ENCODE measurements around the gene CHAF1B. TPM values are rescaled to one million over a fixed set of nuclear protein-coding genes. Genes with fewer than 3 reads are reported as not detected.

CHAF1B gene
- total and polyA plus RNA-seq, 2 of the 8 experiments (the other 6 are each of a cell fraction or from before 2014, with no cell fraction given): 11.8 to 23.1 TPM

DNA sequence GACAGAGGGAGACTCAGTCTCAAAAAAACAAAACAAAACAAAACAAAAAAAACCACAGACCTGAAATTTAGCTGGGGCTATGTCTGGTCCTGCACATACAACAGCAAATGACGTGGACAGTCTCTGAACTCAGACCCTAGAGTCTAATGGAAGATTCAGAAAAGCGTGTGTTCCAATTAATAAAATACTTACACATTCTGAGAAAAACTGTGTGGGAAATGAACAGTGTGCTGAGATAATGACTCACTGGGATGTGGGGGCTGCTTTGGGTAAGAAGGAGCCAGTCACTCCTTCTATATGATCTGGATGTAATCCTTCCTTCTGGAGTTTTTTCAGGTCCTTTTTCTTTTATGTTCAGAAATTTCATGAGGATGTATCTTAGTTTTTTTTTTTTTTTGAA lies 65.3 kb downstream of the CHAF1B start:
- H3K23ac ChIP-seq (ENCODE audit: insufficient read length): no peak overlapping the region
- H2BK120ac ChIP-seq (replicated peaks; ENCODE audit: low read depth, low read length): no peak overlapping the region
- H3K4me3 ChIP-seq (ENCODE audit: extremely low read depth in 1 of 4, insufficient read depth in 2 of 4, low read depth in 3 of 4, low read length in 4 of 4): no peak overlapping the region
- no peaks in the 10 kb centered on the region for H4K20me1 ChIP-seq (replicated peaks in 1 of 2; ENCODE audit: control insufficient read depth in 1 of 2, insufficient read depth in 2 of 2, low read length in 2 of 2)
- H3K9ac ChIP-seq (replicated peaks in 1 of 4; ENCODE audit: extremely low read depth in 1 of 4, low read depth in 3 of 4, low read length in 3 of 4): no peak overlapping the region
- H3K9me3 ChIP-seq (ENCODE audit: insufficient read depth in 2 of 2, low read depth in 1 of 2, low read length in 1 of 2): no peaks in the 10 kb centered on the region
- H3K4me2 ChIP-seq (ENCODE audit: insufficient read depth in 1 of 2, low read depth in 2 of 2, low read length in 2 of 2): no peak overlapping the region
- H3K18ac ChIP-seq (ENCODE audit: extremely low read depth, low read length): no peak overlapping the region
- CTCF ChIA-PET (ENCODE audit: partially characterized antibody): interaction anchor here (0.6 to 1.2 kb wide), 2 partner anchors 27 to 407 kb away, joined by 3 to 5 read pairs; no protein-coding TSS in a partner anchor
- no peak overlapping the region for H3K4ac ChIP-seq (replicated peaks; ENCODE audit: insufficient read length, low read depth, low read length)
- H4K8ac ChIP-seq (ENCODE audit: extremely low read depth, insufficient read depth, low read length): no peak overlapping the region
- H2AK5ac ChIP-seq (ENCODE audit: low read depth, low read length): no peak overlapping the region
- FAIRE-seq: no peak
- H3K79me1 ChIP-seq (ENCODE audit: low read depth, low read length): no peaks in the 10 kb centered on the region
- H2BK12ac ChIP-seq (ENCODE audit: low read depth, low read length): no peak overlapping the region
- H3K4me1 ChIP-seq (replicated peaks in 1 of 4; ENCODE audit: control insufficient read depth in 3 of 4, insufficient read depth in 4 of 4, low read length in 3 of 4): peaks cover 0 to 7% (median 3%) of the 10 kb centered on the region in 4 experiments; a peak in 4 of 7 replicates
- no peak overlapping the region for H2BK15ac ChIP-seq (ENCODE audit: low read length)
- H2BK20ac ChIP-seq (ENCODE audit: low read length): no peak overlapping the region
- H4K5ac ChIP-seq (ENCODE audit: insufficient read length, low read depth, low read length): no peak overlapping the region
- no peak overlapping the region for H3K27ac ChIP-seq (ENCODE audit: low read depth, low read length)
- DNase-seq (ENCODE audit: low read depth in 1 of 2, low spot score in 2 of 2): no peak
- H4K91ac ChIP-seq (replicated peaks; ENCODE audit: insufficient read length, low read length): no peak overlapping the region
- WGBS, 2 experiments (ENCODE audit: extremely low coverage in 1 of 2, insufficient coverage in 1 of 2, insufficient read length in 1 of 2, insufficient replicate concordance in 2 of 2, low coverage in 1 of 2, low lambda C conversion rate in 2 of 2, missing lambda C conversion rate in 1 of 2): 85% methylated on average over 2 of the region's 2 CpGs; no CpG with 5 or more reads in 1 of the 2 experiments
- H3K79me2 ChIP-seq (ENCODE audit: control insufficient read depth in 1 of 2, insufficient read depth in 2 of 2, low read length in 2 of 2): no peaks in the 10 kb centered on the region
- no peak overlapping the region for H2BK5ac ChIP-seq (ENCODE audit: low read depth, low read length)
- no peaks in the 10 kb centered on the region for H3K27me3 ChIP-seq (replicated peaks in 1 of 4; ENCODE audit: control insufficient read depth in 3 of 4, extremely low read depth in 1 of 4, insufficient read depth in 3 of 4, low read length in 3 of 4)
- no peak overlapping the region for H2AFZ ChIP-seq (ENCODE audit: low read length)
- H3K56ac ChIP-seq (replicated peaks; ENCODE audit: insufficient read length, low read depth, low read length): no peak overlapping the region
- POLR2A ChIA-PET (ENCODE audit: partially characterized antibody): interaction anchor here (0.7 kb wide), 1 partner anchor 27 kb away, joined by 4 read pairs; no protein-coding TSS in a partner anchor
- no peak overlapping the region for H3K14ac ChIP-seq (ENCODE audit: insufficient read length)
- H3K36me3 ChIP-seq (ENCODE audit: control insufficient read depth in 2 of 4, insufficient read depth in 4 of 4, low read length in 3 of 4): no peaks in the 10 kb centered on the region
- H3K23me2 ChIP-seq (ENCODE audit: low read depth, low read length): no peaks in the 10 kb centered on the region
- TF ChIP-seq NANOG (IDR thresholded peaks at IDR 0.05; ENCODE audit: insufficient read depth, low read depth, low read length, poor library complexity, severe bottlenecking) (no peak), SP2 (IDR thresholded peaks at IDR 0.05; ENCODE audit: low read length) (no peak), RXRA (IDR thresholded peaks at IDR 0.05; ENCODE audit: insufficient read depth, low read depth, low read length) (no peak), HDAC6 (IDR thresholded peaks at IDR 0.05; ENCODE audit: low read depth, low read length) (no peak), POLR2AphosphoS5 (IDR thresholded peaks at IDR 0.05; ENCODE audit: low read depth, low read length) (no peak), BACH1 (IDR thresholded peaks at IDR 0.05; ENCODE audit: low read length) (no peak), TCF12 (IDR thresholded peaks at IDR 0.05; ENCODE audit: low read depth, low read length) (no peak), PHF8 (conservative IDR thresholded peaks at IDR 0.05; ENCODE audit: low read depth, low read length) (no peak), JUND (IDR thresholded peaks at IDR 0.05; ENCODE audit: low read length) (no peak), SIRT6 (IDR thresholded peaks at IDR 0.05; ENCODE audit: low read length) (no peak)

Data from H1 (cell line).